GM18517 (cell line): ENCODE measurements around the gene RPL7A.
"Not testable (repeated sequence)": the region's sequence is repeated elsewhere in the genome, so short reads cannot be mapped to it uniquely, and the experiment has no call there.

Experiments used
- ATAC-seq: cut with Tn5 transposase; IDR thresholded peaks from one replicate; pipeline ENCODE4 v1.9.1; 2021; ENCODE audit warnings: mild to moderate bottlenecking, moderate library complexity; ENCODE audit not compliant: unreplicated experiment

The RPL7A gene

GRCh38 chr9:133386338-133386737 lies 38.3 kb downstream of the RPL7A start:
- ATAC-seq = no peak

- ATAC-seq = no peak
Observed at GRCh38 chr9:133387680-133388079, 39.7 kb downstream of the RPL7A start.

GRCh38 chr9:133389025-133389557 lies 41.1 kb downstream of the RPL7A start:
- ATAC-seq = no peak

- ATAC-seq = no peak
Observed at GRCh38 chr9:133389562-133389961, 41.5 kb downstream of the RPL7A start.

GRCh38 chr9:133390713-133391112 lies 42.7 kb downstream of the RPL7A start:
- ATAC-seq = no peak

GRCh38 chr9:133391449-133391848 lies 43.4 kb downstream of the RPL7A start:
- not testable (repeated sequence) for ATAC-seq

DNA sequence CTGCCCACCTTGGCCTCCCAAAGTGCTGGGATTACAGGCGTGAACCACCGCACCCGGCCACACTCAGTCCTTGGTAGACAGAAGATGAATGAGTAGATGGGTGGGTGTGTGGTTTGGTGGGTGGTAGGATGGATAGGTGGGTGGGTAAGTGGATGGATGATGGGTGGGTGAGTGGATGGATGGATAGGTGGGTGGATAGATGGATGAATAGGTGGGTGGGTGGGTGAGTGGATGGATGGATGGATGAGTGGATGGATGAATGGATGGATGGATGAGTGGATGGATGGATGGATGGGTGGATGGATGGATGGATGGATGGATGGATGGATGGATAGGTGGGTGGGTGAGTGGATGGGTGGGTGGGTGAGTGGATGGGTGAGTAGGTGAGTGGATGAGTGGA lies 44.3 kb downstream of the RPL7A start:
- ATAC-seq = not testable (repeated sequence)

DNA sequence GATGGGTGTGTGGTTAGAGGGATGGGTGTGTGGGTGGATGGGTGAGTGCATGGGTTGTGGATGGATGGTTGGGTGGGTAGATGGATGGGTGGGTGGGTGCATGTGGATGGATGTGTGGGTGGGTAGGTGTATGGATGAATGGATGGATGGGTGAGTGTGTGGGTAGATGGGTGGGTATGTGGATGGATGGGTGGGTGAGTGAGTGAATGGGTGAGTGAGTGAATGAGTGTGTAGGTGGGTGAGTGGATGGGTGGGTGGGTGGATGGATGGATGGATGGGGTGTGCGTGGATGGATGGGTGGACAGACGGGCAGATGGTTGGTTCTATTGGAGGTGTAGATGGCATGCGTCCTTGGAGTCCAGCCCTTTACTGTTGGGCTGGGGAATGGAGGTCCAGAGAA lies 45.4 kb downstream of the RPL7A start:
- ATAC-seq = no peak

DNA sequence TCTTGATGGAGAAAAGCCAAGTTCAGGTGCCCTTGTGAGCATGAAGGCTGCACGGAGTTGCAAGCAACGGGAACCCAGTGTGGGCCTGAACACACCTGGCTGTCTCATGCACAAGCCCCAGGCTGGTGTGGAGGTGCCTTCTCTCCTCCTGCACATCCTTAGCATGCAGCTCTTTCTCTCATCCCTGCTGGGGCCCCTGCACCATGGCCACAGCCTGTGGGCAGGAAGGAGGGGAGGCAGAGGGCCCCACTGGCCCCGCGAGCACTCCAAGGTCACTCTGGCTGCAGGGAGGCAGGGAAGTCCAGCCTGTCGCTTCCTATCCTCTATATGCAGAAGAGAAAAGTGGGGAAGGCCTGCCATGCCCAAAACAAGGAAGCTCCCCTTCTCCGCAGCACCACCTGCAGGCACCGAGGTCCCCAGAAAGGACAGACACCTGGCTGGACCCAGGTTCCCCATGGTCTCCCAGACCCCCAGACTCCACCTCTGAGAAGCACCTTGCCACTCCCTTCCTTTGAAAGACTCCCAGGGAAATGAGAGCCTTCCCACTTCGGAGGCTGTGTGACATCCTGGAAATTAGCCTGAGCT lies 46.8 kb downstream of the RPL7A start:
- no peak for ATAC-seq

GRCh38 chr9:133396952-133397351 lies 48.9 kb downstream of the RPL7A start:
- no peak for ATAC-seq

- ATAC-seq = no peak
Observed at GRCh38 chr9:133397370-133397769, 49.4 kb downstream of the RPL7A start.

DNA sequence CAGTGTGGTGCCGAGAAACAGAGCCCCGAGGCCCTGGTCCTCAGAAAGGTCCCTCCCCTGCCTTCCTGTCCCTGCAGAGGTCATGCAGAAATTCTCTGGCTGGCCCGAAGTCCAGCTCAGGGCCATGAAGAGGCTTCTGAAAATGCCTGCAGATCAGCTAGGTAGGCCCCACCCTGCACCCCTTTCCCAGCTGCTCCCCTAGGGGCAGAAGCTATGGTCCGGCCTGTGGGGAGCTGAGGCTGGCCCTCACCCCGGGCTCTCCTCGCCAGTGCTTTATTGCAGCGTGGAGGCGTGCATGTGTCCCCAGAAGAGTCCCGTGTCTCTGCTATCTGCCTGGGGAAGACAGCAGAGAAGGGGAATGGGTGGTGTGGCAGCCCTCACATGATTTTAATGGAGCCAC lies 49.9 kb downstream of the RPL7A start:
- ATAC-seq = no peak

GRCh38 chr9:133400292-133400691 lies 52.3 kb downstream of the RPL7A start:
- no peak for ATAC-seq
